GM19395 (cell line): ENCODE results near the gene IGFN1.

Experiments
- ATAC-seq: cut with Tn5 transposase; IDR thresholded peaks from one replicate; pipeline ENCODE4 v1.9.1; 2021; ENCODE audit warnings: mild to moderate bottlenecking, moderate library complexity; ENCODE audit not compliant: unreplicated experiment

The IGFN1 gene

DNA sequence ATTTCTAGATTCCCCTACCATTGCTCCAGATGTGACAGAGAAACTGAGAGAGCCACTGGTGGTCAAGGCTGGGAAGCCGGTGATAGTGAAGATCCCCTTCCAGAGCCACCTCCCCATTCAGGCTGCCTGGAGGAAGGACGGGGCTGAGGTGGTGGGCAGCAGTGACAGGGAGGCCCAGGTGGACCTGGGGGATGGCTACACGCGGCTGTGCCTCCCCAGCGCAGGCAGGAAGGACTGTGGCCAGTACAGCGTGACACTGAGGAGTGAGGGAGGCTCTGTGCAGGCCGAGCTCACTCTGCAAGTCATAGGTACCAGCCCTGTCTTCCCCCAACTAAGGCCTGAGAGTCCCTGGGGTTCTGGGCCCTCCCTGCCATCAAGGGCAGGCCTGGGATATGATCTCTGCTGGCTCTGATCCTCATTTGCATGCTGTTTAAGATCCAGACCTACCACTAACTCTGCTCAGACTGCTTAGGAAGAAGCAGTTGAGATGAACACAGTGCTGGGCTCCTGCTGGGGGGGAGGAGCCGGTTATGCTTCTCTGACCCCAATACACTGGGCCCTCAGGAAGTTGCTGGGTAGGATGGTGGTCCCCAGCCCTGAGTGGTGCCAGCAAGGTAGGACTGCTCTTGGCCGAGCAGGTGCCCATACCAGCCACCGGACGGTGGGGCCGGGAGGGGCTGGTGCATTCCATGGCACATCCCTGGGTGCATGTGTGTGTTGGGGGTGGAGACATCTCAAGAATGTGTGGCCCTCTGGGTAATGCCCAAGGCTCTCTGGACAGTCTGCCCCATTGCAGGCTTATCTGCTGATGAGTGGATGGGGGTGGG, 25.1 kb downstream of the IGFN1 start:
- no peak for ATAC-seq

DNA sequence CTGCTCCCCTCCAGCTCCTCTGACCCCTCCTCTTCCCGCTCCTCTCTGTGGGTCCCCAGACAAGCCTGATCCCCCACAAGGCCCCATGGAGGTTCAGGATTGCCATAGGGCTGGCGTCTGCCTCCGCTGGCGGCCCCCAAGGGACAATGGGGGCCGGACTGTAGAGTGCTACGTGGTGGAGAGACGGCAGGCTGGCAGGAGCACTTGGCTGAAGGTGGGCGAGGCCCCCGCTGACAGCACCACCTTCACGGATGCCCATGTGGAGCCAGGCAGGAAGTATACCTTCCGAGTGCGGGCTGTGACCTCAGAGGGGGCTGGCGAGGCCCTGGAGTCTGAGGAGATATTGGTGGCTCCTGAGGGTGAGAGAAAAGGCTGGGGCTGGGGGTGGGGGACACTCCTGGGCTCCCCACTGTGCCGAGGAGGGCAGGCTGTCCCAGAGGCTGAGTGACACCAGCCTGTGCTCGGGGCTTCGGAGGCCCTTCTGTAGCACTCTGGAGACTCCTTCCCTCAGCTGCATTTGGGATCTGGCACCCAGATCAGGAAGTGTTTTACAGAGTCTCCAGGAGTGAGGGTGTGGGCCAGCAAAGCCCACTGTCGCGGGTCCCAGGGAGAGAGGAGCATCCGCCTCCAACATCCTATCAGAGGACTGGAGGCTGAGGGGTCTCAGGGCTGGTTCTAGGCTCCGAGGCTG, 25.9 kb downstream of the IGFN1 start:
- no peak for ATAC-seq

- ATAC-seq = no peak
Measured at GRCh38 chr1:201217146-201217545, 26.5 kb downstream of the IGFN1 start.

GRCh38 chr1:201217851-201218250, 27.2 kb downstream of the IGFN1 start:
- no peak for ATAC-seq

GRCh38 chr1:201218409-201218808, 27.8 kb downstream of the IGFN1 start:
- ATAC-seq = no peak

- ATAC-seq = no peak
Measured at GRCh38 chr1:201219481-201220387, 29.1 kb downstream of the IGFN1 start.

DNA sequence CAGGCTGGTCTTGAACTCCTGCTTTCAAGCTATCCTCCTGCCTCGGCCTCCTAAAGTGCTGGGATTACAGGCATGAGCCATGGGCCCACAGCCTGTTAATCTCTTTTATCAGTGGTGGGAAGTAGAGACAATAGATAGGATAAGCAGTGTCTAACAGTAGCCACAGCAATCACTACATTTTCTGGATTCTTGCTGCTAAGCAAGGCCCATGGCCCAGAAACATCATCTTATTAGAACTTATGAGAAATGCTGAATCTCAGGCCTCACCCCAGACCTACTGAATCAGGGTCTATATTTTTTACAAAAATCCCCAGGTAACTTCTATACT, 29.7 kb downstream of the IGFN1 start:
- ATAC-seq = no peak

DNA sequence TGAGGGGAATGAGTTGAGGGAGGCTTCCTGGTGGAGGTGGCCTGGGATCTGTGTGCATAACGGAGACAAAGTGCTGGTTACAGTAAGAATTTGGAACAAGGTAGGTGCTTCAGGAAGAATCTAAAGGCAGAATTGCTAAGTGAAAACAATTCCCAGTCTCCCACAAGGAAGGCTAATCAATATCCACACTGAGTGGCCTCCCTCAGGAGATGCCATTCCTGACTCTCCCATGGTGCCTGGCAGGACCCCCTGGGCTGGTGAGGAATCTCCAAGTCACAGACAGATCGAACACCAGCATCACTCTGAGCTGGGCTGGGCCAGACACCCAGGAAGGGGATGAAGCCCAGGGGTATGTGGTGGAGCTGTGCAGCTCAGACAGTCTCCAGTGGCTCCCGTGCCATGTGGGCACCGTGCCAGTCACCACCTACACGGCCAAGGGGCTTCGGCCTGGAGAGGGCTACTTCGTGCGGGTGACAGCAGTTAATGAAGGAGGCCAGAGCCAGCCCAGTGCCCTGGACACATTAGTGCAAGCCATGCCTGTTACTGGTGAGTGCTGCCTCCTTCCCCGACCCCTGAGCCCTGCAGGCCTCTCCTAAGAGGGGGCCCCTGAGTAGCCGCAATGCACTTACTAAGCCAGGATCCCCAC, 30.7 kb downstream of the IGFN1 start:
- ATAC-seq = no peak

- no peak for ATAC-seq
Measured at GRCh38 chr1:201222125-201222524, 31.5 kb downstream of the IGFN1 start.

DNA sequence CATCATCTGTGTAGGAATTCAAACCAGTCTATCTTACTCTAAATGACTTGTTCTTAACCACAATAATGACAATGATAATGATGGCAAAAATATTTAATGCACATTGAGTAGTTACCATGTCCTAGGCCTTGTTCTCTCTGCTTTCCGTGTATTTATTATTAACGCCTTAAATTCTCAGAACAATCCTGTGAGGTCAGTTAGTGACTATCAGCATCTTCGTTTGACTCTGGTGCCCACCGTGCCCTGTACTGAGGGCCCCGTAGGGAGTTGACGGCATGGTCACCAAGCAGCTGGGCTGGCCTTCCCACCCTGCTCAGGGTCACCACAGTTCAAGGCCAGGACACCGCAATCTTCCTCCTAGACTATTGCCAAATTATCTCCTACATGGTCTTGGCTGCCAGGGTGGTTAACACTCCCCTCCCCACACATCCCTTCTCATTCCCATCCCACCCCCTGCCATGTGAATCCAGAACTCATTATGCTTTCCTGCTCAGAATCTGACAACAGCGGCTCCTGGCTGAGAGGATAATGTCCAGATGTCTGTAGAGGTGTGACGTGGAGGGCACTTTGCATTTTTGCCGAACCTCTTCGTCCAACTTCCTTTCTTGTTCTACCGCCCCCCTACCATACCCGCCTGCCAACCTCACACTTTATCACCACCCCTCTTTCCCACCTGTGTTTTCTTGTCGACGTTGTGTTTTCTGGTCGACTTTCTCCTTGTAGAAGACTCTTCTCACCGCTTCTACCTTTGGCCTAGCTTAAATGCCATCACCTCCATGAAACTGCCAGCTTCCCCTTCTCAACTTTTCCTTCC, 33.4 kb downstream of the IGFN1 start:
- ATAC-seq = no peak

DNA sequence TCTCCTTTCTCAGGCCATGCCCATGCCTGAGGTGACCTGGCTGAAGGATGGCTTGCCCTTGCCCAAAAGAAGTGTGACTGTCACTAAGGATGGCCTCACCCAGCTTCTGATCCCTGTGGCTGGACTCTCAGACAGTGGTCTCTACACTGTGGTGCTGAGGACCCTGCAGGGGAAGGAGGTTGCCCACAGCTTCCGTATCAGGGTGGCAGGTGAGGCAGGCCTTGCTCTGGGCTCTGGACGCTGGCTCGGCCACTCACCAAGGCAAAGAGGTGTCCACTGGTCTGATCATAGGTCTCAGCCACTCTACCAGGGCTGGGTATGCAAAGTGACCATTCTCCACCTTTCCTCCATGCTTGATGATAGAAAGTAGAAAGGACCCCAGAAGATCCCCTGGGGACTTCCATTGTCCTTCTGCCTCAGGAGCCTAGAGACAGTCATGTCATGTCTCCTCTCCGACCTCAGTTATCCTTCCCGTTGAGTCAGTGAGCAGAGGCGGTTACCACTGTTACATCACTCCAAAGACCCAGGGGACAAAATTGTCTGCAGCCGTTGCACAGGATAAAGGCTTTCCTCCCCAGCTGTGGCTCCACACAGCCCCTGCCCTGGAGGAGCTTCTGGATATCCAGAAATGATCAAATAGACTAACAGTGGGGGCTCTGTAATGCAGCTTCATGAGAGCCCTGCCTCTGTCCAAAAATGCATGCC, 34.2 kb downstream of the IGFN1 start:
- ATAC-seq = no peak

- ATAC-seq = no peak
Measured at GRCh38 chr1:201226178-201226514, 35.5 kb downstream of the IGFN1 start.

DNA sequence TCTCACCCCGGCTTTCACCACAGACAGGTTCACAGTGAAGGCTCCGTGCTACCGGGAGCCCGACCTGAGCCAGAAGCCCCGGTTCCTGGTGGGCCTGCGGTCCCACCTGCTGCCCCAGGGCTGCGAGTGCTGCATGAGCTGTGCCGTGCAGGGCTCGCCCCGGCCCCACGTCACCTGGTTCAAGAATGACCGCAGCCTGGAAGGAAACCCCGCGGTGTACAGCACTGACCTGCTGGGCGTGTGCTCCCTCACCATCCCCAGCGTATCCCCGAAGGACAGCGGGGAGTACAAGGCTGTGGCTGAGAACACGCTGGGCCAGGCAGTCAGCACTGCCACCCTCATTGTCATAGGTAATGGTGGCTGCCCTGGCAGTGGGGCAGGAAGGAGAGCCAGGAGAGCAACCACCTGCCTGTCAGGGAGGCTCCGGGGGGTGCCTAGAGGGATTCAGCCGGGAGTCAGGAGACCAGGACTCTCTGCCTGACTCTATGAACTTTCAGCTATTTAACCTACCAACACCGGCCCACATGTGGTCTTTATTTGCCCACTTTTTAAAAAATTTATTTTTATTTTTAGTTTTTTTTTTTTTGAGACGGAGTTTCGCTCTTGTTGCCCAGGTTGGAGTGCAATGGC, 36.4 kb downstream of the IGFN1 start:
- no peak for ATAC-seq

GRCh38 chr1:201228011-201228983, 37.7 kb downstream of the IGFN1 start:
- ATAC-seq = no peak

DNA sequence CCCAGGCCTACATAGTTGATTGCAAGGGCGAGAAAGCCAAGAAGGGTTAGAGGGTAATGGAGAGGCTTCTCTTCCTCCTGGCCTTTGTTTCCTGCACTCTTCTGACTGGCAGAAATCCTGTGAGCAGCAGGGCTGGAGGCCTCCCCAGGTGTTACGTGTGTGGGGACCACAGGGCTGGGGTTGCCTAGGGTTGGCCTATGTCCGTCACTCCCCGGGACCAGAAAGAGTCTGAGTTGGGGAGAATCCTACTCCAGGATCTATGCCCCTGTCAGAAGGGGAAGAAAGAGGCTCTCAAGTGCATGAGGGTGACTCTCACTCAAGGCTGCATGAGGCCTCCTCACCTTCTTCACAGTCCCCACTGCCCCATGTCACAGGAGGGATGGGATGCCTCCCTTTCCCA, 38.5 kb downstream of the IGFN1 start:
- ATAC-seq = no peak

DNA sequence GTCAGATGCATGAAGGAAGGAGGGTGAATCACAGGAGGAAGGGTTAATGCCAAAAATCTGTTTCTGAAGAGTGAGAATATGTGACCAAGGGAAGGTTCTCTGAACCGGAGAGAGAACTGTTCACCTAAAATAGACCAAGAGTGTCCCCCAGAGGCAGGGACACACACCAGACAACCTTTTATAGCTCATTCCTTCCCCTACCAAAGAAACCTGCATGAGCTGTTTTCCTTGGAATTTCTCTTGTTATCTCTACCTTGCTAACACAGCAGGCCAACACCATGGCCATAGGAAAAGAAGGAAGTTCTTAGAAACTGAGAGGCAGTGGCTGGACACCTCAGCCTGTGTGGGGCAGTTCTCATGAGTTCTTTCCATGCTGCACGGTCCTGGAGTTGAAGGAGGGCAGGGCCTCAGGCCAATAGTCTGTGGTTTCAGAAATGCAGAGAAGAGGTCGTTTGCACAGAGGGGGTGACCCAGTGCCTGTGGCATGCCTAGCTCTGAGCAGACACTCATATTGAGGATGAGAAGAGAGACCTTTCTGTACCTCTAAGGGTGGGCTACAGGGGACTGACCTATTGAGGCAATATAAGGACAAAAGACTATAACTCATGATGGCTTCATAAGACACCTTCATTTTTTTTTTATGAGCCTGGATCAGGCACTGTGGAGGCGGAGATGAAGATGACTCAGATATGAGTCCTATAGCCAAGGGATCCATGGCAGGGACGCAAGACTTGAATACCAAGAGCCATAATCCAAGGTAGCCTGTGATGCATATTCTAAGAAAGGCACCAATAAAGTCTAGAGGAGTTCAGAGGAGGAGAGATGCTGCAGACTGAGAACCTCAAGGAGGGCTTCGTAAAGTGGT, 39.4 kb downstream of the IGFN1 start:
- ATAC-seq = no peak

GRCh38 chr1:201230676-201231075, 40.1 kb downstream of the IGFN1 start:
- no peak for ATAC-seq
